EH (cell line): ENCODE data around the gene PRR14.
"Not testable (repeated sequence)": the region's sequence is repeated elsewhere in the genome, so short reads cannot be mapped to it uniquely, and the experiment has no call there.

ENCODE experiments used
- DNase-seq: peaks from one replicate; pipeline ENCODE4 v3.0.0-alpha.2; 2015; ENCODE audit warnings: low read depth

Gene PRR14

DNA sequence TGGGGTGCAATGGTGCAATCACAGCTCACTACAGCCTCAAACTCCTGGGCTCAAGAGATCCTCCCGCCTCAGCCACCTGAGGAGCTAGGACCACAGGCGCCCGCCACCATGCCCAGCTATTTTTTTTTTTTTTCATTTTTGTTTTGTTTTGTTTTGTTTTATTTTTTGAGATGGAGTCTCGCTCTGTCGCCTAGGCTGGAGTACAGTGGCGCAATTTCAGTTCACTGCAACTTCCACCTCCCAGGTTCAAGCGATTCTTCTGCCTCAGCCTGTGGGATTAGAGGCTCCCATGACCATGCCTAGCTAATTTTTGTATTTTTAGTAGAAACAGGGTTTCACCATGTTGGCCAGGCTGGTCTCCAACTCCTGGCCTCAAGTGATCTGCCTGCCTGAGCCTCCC, 18.3 kb upstream of the PRR14 start:
- not testable (repeated sequence) for DNase-seq

DNA sequence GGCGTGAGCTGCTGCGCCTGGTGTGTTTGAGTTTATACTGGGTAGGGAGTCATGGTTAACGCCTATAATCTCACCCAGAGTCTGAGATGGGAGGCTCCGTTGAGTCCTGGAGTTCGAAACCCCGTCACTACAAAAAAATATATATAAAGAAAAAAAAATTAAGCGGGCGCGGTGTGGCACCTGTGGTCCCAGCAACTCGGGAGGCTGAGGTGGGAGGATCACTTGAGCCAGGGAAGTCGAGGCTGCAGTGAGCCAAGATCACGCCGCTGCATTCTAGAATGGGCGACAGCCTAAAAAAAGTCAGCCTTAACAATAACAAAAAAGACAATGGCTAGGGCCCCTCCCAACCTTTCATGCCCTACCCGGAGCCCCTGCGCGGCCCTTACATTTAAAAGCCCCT, 17.2 kb upstream of the PRR14 start:
- DNase-seq: no peak

DNA sequence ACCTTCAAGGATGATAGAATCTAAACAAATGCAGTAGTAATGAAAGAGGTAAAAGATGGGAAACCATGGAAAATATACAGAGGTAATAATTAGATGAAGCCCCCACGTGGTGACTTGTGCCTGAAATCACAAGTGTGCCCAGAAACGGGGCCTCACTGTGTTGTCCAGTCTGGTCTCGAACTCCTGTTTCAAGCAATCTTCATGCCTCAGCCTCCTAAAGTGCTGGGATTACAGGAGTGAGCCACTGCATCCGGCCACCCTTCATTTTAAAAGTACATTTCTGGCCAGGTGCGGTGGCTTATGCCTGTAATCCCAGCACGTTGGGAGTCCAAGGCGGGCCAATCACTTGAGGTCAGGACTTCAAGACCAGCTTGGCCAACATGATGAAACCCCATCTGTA, 14.2 kb upstream of the PRR14 start:
- no peak for DNase-seq

DNA sequence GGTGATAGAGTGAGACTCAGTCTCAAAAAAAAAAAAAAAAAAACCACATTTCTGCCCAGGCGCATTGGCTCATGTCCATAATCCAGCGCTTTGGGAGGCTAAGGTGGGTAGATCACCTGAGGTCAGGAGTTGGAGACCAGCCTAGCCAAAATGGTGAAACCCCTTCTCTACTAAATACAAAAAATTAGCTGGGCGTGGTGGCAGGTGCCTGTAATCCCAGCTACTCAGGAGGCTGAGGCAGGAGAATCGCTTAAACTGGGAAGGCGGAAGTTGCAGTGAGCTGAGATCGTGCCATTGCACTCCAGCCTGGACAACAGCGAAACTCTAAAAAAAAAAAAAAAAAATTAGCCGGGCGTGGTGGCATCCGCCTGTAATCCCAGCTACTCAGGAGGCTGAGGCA, 13.6 kb upstream of the PRR14 start:
- DNase-seq: not testable (repeated sequence)

DNA sequence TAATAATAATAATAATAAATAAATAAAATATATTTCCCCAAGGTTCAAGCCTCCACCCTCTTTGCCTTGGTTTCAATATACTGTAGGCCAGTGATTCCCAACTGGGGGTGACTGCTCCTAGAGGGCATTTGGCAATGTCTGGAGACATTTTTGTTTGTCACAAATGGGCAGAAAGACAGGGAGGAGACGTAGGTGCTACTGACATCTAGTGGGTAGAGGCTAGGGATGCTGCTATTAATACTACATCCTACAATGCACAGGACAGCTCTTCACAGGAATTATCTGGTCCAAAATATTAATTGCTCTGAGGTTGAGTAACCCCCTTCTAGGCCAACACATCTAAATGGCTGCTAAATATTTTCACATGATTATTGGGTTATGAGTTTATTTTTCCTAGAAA, 12.8 kb upstream of the PRR14 start:
- peak; percentile 70 for DNase-seq

DNA sequence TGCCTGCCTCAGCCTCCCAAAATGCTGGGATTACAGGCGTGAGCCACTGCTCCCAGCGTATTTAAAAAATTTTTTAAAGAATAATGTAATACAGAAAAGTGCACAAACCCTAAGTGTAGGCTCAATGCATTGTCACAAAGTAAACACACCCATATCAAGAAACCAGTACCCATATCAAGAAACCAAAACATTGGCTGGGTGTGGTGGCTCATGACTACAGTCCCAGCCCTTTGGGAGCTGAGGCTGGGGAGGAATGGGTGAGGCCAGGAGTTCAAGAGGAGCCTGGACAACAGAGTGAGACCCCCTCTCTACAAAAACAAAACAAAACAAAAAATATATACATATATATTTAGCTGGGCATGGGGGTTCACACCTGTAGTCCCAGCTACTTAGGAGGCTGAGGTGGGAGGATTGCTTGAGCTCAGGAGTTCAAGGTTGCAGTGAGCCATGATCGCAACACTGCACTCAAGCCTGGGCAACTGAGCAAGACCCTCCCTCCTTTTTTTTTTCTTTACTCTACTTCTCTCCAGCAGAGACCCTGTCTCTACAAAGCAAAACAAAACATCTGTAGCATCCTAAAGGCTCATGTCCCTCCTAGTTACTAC, 9.3 kb upstream of the PRR14 start:
- DNase-seq: no peak

DNA sequence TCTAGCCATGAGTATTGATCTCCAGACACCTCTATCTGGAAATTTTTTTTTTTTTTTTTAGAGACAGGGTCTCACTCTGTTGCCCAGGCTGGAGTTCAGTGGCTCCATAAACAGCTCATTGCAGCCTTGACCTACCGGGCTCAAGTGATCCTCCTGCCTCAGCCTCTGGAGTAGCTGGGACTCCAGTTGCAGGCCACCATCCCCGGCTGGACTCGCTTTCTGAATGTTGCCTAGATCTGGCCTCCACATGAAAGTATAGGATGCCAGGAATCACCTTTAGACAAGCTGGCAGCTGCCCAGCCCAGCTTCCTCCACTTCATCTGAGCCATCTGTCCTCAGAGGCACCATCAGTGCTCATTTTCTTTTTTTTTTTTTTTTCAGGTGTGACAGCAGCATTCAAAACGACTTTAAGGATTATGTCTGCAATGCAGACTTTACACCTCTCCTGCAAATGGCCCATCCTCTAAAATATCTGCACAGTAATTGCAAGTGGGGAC, 6.4 kb upstream of the PRR14 start:
- DNase-seq: no peak

DNA sequence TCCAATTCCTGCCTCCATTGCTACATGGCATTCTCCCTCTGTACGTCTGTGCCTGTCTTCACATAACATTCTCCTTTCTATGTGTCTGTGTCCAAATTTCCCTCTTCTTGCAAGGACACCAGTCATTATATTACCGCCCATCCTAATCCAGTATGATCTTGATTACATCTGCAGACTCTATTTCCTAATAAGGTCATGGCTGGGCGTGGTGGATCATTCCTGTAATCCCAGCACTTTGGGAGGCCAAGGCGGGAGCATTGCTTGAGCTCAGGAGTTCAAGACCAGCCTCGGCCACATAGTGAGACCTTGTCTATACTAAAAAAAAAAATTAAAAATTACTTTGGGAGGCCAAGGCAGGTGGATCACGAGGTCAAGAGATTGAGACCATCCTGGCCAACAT, 5.0 kb upstream of the PRR14 start:
- no peak for DNase-seq

DNA sequence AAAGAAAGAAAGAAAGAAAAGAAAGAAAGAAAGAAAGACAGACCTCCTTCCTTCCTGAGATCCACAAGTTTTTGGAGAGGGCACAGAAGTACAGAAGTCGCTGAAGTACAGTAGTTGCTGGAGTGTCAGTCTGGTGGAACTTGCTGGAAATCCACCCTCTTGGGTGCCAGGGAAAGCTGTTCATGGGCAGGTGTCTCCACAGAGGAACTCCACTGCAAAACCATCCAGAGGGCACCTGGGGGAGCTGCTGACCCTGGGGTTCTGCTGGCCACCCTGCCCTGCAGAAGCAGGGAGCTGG, 3.5 kb upstream of the PRR14 start:
- DNase-seq: no peak

DNA sequence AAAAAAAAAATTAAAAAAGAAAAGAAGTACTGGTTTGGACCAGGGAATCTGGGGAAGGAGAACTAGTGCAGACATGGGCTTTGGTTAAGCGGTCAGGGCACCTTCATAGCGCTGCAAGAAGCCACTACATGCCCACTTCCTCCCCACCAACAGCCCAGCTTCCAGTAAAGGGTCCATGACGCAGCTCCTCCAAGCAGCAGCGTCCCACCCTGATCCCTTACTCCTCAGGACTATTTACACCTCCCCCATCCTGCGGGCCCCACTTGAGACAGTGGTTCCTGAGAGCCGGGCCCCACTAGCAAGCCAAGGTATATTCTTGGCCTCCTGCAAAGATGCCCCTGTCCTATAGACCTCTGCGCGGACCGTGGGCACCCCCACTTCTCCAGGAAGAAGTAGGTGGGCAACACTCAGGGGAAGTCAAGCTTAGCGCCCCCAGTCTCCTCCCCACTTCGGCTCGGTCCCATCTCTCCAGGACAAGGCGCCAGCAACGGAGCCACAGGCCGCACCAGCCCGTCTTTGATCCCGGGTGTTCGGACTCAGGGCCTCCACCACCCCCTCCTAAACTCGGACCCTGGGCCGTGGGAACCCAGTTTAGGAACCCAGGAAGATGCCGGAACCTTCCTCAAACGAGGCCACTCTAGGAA, 913 bp upstream of the PRR14 start:
- DNase-seq: no peak

DNA sequence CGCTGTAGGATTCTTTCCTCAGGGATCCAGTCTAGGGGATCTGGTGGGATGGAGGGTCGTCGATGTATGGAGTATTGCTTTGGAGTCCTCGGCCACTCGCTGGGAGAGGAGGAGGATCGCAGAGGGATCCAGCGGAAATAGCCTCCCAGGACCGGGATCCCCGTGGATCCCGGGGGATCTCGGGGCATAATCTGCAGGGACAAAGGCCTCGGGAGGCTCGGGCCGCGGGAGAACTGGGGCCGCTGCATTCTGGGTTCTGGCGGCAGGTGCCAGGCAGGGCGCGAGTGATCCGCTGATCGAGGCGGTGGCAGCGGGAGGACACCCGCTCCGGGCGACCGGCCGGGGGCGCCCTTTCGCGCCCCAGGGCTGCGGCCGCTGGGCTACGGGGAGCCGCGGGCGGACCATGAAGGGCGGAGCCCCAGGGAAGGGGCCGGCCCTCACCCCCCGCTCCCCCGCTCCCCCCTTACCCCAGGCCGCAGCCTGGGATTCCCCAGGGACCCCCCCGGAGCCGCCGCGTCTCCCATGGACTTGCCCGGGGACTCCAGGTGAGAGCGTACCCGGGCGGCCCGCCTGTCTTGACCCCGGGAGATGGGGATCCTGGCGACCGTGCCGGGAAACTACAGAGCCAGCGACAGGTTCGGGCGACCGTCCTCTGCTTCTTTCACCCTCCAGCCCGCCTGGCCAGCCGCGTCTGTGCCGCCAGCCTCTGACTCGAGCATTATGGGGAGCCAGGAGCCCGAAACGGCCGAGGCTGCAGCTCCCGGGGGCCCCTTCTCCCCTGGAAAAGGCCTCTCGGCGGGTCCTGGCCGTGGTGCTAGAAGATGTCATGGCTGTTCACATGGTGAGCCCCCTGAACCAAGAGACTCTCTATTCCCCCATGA, 604 bp downstream of the PRR14 start:
- peak; percentile 67 for DNase-seq

DNA sequence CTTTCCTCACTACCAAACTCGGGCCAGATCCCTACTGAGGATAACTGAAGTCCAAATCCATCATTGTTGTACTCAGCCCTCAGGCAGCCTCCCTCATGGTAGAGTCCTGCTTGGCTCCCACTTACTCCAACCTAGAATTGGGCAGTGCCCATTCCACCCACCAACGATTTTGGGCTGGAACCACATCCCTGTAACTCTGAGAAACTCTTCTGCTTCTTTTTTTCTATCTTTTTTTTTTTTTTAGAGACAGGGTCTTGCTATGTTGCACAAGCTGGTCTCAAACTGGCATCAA, 1.2 kb downstream of the PRR14 start:
- no peak for DNase-seq

DNA sequence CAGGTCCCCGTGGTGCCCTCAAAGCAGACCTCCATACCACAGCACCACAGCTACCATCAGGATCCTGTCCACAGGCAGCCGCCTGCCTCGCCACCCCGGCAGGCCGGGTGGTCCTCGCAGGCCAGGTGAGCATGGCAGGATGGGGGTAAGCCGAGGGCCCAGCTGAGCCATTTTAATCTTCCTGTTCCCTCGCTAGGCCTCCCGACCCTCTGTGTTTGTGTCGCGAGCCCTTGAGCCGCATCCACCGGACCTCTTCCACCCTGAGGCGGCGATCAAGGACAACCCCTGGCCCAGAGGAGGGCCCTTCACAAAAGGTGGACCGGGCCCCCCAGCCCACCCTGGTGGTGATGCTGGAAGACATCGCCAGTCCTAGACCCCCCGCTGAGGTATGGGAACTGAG, 2.0 kb downstream of the PRR14 start:
- DNase-seq: no peak

DNA sequence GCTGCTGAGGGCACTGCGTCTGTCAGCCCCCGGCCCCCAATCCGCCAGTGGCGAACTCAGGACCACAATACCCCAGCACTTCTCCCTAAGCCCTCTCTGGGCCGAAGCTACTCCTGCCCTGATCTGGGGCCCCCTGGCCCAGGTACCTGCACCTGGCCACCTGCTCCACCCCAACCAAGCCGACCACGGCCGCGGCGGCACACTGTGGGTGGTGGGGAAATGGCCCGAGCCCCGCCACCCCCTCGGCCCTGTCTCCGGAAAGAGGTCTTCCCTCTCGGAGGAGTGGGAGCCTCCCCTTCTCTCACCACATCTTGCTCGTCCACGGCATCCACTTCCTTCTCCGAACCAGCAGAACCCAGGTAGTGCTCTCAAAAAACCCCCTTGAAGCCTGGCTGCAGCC, 4.1 kb downstream of the PRR14 start:
- no peak for DNase-seq

DNA sequence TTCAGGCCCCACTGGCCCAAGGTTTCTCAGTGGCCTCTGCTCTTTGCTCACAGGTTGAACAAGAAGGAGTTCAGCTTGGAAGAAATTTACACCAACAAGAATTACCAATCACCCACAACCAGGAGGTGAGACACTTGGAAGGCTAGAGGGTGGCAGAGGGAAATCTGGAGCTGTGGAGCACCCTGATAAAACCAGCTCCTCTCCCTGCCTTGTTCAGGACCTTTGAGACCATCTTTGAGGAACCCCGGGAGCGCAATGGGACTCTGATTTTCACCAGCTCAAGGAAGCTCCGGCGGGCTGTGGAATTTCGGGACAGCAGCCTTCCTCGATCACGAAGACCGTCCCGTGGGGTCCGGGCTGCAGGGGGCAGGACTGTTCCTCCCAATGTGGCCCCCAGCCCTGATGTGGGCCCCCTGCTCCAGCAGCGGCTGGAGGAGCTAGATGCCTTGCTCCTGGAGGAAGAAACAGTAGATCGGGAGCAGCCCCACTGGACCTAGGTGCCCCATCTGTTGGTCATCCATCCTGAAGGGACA, 5.1 kb downstream of the PRR14 start:
- DNase-seq: no peak

DNA sequence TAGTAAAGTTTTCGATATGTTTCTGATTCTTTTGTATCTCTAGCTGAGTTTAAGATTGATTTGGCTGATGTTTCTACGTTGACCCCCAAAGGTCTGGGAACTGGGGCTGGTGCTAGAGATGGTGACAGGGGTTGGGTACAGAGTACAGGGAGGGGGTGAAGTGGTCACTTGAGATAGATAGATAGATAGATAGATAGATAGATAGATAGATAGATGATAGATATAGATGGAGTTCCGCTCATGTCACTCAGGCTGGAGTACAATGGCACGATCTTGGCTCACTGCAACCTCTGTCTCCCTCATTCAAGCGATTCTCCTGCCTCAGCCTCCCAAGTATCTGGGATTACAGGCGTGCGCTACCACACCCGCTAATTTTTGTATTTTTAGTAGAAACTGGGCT, 5.6 kb downstream of the PRR14 start:
- DNase-seq: no peak

DNA sequence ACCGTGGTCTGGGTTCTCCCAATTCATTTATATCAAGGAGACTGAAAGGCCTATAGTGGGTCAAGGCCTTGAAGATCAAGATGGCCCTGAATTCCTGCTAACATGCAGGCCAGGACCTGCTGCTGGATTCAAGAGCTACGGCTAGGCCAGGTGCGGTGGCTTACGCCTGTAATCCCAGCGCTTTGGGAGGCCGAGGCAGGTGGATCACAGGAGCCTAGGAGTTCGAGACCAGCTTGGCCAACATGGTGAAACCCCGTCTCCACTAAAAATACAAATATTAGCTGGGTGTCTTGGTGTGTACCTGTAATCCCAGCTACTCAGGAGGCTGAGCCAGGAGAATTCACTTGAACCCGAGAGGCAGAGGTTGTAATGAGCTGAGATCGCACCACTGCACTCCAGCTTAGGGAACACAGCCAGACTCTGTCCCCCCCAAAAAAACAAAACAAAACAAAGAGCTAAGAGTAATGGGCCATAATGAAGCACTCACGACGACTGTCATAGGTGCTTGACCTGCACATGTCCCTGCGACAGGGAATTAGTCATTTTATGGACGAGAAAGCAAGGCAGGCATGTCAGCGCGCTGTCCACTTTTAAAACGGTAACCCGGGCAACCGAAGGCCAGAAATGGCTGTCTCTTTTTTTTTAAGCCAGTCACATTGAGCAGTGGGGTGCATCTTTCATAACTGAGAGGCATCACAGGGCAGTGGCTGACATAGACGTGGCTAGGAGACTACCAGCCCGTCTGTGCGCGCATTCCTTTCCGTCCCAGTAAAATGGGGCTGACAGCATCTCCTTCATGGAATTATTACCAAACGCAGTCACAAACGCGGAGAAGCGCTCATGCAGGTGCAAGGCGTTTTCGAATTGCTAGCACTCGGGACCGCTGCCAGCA, 6.5 kb downstream of the PRR14 start:
- no peak for DNase-seq

DNA sequence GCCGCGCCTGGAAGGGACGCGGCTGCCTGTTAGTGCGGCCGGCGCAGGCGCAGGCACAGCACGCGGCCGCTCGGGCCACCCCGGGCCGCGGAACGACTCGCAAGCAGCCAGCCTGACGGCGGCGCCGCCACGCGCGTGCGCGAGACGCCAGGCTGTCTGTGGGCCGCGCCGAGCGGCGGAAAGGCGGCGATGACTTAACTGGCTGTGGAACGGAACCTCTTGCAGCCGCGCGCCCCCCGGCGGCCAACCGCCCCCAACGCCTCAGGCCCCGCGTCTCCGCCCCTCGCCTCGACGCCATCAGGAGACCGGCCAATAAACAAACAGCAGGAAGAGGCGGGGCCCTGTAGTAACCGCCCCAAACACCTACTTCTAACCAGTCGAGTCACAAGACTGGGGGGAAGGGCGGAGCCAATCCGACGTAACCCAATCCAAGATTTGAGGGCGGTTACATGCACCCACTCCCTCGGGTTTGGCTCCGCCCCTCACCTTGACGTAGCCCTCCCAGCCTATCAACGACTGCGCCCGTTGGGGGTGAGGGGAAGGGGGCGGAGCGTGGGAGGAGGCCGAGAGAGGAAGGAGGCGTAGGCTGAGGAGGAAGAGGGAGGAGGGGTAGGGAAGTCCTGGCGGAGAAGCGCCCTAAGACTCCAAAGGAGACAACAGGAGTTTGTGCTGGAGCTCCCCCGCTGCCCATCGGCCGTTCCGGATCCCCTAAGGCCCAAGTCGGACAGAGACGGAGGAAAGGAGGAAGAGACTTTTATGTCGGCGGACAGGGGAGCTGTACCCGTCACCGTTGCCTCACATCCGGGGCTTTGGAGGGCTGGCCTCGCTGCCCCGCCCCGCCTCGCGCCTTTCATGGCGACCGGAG, 7.3 kb downstream of the PRR14 start, which contains the start of gene FBRS:
TSS of gene FBRS (plus strand) at position 566 of the 865 bp plus-strand sequence. CDS start 1,088 bp downstream, outside the sequence.
- DNase-seq: peak; percentile 100

DNA sequence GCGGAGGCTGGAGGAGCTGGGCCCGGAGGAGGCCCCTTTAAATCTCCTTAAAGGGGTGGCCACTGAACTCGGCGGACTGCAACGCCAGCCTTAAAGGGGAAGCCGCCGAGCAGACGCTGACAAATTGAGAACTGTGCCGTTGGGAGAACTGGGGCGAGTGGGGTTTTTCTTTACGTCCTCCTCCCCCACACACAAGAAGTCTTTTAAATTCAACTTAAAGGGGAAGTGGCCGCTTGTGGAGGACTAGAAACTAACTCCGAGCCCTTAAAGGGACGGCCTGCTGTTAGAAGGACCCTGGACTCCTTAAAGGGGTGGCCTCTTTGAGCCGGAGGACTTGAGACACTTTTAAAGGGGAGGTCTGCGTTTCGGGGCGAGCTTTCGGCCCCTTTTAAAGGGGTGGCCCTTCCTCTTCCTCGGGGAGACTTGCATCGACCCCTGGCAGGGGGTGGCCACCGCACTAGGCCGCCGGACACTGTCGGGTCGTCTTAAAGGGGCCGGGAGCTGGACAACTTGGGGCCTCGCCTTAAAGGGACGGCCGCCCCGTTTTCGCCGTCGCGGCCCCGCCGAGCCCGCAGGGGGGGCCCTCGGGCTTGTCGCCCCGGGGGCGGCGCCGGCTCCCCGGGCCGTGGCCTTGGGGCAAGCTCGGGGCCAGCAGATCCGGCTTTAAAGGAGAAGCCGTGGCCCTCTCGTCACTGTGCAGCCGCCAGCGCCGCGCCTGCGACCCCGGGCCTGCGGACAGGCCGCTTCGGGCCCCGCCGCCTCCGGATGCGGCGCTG, 8.2 kb downstream of the PRR14 start:
- DNase-seq: peak; percentile 97
